OCI-LY7 (cell line): Measurements from ENCODE around the gene OR2T29.

Experiments used
- CTCF ChIP-seq: fragments of 200-600 bp; sonication (generic); conservative IDR thresholded peaks from 2 replicates; pipeline ENCODE4 v1.5.1; 2014; ENCODE audit warnings: mild to moderate bottlenecking, antibody characterized with exemption, low read length, moderate library complexity, mixed read lengths
- EZH2phosphoT487 ChIP-seq: fragments of 200-600 bp; sonication (generic); IDR thresholded peaks from 2 replicates; pipeline ENCODE4 v1.6.1; 2018; ENCODE audit warnings: low read depth, borderline replicate concordance, mild to moderate bottlenecking, mixed run types, antibody characterized with exemption, low read length, moderate library complexity, mixed read lengths

DNA sequence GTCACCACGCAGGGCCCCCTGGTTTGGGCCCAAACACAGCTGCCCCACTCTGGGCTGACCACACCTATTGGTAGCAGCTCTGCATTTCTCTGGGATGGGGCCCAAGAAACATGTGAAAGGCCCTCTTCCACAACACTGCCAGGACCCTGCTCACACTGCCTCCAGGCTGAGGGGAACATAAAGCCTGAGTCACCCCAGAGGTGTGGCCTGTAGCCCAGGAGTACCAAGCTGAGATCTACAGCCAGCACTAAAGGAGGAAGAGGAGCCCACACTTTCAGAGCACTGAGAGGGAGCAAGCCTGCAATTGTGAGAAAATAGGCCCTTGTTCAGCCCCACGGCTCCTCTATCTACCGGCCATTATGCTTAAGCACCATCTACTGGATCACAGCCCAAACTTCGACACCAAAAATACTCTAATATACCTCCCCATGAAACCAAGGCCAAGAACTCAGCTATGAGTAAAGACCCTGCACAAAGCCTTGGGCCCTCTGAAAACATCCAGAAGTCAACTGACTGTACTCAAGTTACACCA, 49.4 kb upstream of the OR2T29 start:
- TF ChIP-seq CTCF (no peak), EZH2phosphoT487 (no peak)
